Colon (tissue), 2 donors: ENCODE measurements around the gene CDH12.
"Not testable (repeated sequence)": the region's sequence is repeated elsewhere in the genome, so short reads cannot be mapped to it uniquely, and the experiment has no call there.

Source experiments
- FAIRE-seq: peaks from 2 replicates; lab custom pipeline; 2012; peaks lifted over from hg19 to GRCh38; lab: Jason Lieb, UNC
- donor health status: control.
- donor health status: control.

CDH12 gene

DNA sequence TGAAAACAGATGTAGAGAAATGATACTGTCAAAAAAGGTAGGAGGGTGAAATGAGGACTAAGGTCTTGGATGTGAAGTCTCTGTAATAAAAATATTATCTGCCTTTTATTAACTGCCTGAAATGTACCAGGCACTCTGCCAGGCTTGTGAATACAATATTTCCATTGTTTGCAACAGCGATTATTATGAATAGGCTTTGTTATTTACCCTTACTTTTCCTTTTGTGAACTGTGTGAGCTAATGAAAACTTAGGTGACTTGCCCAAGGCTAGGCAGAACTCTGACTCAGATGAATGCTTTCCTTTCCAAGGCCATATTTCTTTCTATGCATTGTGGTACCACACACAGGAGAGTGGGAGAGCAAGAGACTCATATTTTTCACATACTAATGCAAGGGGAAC is 204.1 kb downstream of the CDH12 start:
- FAIRE-seq, result no peak

DNA sequence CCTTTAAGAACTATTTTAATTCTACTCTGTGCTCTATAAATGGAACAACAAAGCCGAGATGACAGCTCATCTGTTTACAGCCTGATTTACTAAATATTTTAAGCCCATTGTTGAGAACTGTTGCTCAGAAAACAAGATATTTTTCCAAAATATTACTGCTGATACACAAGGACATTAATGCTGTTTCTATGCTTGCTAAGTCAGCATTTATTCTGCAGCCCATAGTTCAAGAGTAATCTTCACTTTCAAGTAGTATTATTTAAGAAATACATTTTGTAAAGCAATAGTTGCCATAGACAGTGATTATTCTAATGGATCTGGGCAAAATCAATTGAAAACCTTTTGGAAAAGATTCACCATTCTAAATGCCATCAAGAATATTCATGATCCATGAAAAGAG is 208.3 kb downstream of the CDH12 start:
- FAIRE-seq, result no peak

DNA sequence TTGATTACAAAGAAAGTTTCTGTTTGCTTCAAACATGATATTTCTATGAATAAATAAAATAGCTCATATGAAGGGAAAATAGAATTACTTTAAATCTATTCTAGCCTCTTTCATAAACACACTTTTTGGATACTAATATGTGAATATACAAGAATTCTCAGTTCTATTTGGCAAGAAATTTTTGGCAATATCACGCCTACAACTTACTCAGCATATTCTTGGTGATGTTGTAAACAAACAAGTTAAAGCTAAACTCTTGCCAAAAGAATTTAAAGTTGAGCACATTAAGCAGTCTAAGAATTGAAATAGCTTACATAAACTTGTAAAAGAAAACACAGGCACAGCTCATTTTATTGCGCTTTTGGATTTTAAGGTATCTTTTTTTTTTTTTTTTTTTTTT is 209.8 kb downstream of the CDH12 start:
- FAIRE-seq, result no peak

DNA sequence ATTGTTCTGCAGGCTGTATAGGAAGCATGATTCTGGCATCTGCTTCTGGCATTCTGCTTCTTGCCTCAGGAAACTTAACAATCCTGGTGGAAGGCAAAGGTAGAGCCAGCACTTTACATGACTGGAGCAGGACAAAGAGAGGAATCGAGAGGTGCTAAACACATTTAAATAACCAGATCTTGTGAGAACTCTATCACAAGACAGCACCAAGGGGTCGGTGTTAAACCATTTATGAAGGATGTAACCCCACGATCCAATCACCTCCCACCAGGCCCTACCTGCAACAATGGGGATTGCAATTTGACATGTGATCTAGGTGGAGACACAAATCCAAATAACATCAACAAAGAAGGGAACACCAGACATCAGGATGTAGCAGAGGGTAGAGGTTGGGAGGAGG is 221.5 kb downstream of the CDH12 start:
- FAIRE-seq, result no peak

DNA sequence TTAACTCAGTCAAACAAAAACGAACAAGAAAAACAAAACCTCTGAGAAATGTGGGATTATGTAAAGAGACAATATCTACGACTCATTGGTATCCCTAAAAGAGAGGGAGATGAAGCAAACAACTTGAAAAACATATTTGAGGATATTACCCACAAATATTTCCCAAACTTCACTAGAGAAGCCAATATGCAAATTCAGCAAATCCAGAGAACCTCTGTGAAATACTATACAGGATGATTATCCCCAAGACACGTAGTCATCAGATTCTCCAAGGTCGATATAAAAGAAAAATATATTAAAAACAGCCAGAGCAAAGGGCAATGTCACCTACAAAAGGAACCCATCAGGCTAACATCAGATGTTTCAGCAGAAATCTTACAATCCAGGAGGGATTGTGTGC is 226.1 kb downstream of the CDH12 start:
- FAIRE-seq, result no peak

DNA sequence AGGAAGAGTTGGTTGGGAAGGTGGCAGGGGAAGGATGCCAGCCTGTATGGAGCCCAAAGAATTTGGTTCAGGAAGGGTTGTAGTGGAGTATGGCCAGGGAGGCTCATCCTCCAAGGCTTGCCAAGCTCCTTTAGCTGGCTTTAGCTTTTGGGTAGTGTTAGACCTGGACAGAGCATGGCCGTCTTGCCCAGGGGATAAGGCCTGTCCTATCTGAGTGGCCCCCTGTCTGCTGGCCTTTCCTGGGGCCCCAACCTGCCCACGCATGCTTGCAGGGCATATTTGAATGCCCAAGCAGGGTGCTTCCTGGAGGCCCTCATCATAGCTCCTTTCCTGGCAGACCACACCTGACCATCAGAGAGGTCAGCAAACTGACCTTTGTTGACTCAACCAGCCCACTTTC is 227.7 kb downstream of the CDH12 start:
- FAIRE-seq, result no peak

DNA sequence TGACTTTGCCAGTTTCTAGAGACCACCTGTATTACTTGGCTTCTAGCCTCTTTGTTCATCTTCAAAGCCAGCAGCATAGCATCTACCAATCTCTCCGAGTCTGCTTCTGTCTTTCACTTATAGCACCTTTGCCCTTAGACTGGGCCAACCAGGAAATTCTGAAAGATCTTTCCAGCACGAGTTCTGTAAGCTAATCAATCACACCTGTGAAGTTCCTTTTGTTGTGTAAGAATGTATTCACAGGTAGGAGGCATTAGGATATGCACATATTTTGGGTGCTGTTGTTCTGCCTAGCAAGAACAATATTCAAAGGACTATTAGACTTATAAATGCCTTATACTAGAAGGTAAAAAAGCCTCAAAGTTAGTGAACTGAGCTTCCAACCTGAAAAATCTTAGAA is 232.1 kb downstream of the CDH12 start:
- no peak for FAIRE-seq

DNA sequence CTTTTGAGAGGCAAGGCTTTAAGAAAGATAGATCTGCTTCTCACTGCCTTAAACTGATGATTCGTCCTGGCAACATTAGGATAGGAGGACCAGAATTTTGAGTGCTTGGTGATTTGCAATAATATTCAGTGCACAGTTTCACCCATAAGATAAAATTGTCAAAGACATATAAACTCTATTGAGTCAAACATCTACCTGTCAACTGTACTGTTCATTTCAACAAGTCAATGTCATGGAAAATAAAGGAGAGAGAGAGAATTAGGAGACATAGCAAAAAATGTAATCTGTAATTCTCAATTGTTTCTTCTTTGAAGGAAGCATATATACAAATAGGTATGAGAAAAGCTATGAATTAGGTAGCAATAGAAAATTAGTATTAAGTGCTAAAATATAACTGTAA is 237.2 kb downstream of the CDH12 start:
- no peak for FAIRE-seq

DNA sequence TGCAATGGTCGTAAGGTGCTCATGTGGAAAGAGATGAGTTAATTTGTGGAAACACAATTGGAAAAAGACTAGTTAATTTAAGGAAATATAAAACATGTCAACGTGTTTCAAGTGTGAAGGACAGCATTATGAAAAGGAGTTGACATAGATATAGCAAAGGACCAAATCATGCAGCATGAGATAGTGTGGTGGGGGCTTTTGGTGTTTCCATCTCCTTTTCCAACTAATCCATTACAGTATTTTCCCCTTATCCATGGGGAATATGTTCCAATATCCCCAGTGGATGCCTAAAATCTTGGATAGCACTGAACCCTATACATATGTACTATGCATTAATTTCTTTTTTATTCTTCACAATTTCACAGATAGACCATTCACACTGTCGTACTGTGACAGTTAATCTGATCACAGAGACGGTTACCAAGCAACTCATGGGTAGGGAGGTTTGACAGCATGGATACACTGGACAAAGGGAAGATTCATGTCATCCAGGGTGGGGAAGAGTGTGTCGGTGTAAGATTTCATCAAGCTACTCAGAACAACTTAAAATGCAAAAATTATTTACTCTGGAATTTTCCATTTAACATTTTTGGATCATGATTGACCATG is 238.6 kb downstream of the CDH12 start:
- no peak for FAIRE-seq

DNA sequence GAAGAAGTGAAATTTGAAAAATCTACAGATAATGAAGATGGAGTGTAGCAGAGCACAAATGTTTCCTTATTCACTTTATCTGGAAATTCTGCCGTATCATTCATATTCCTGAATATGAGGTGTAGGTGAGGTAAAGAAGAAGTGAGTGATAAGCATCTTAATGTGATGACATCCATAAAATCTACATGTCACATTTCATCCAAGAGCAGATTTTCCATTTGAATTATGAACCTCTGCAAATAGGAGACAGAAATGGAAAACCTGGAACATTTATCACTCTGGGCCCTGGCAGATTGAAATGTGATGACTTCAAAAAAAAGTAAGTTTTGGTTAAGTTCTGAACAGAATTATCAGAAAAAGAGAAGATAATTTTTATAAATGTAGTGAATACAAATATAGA is 240.2 kb downstream of the CDH12 start:
- no peak for FAIRE-seq

DNA sequence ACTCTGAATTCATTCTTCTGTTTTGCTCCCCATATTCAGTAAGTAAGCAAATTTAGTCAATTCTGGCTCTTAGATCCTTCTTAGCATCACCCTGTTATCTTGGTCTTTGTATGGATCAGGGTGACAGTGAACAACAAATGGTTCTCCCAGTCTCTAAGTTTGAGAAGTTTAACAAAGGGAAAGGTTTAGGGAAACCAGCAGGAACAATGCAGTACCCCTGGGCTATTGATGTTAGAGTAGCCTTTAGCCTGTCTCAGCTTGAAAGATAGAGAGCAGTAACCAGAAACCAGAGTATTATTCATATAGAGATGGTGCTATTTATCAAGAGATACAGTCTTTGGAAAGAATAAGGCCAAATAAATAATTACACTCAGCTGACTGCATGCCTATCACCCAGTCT is 241.8 kb downstream of the CDH12 start:
- no peak for FAIRE-seq

DNA sequence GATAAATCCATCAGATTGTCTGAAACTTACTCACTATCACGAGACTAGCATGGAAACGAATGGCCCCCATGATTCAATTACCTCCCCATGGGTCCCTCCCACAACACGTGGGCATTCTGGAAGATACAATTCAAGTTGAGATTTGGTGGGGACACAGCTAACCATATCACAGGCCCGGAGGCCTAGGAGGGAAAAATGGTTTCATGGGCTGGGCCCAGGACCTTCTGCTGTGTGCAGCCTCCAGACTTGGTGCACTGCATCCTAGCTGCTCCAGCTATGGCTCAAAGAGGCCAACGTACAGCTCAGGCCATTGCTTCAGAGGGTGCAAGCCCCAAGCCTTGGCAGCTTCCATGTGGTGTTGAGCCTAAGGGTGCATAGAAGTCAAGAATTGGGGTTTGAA is 245.6 kb downstream of the CDH12 start:
- FAIRE-seq, result not testable (repeated sequence)

DNA sequence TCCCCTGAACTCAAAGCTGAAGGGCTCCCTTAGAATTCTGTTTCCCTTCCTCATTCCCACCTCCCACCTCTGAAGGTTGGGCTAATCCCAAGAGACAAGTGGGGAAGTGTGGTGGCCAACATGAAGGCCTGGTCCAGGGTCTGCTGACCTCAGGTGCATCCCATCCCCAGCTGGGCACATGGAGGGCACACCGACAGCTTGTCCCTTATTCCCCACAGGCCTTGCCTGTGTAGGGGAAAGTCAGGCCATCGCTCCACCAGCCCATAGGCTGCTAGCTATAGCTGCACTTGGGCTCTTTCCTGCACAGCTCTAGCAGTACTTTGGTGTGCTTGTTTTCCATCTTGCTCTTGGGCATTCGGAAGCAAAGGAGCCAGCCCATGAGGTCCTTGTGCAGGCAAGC is 247.7 kb downstream of the CDH12 start:
- FAIRE-seq, result no peak

DNA sequence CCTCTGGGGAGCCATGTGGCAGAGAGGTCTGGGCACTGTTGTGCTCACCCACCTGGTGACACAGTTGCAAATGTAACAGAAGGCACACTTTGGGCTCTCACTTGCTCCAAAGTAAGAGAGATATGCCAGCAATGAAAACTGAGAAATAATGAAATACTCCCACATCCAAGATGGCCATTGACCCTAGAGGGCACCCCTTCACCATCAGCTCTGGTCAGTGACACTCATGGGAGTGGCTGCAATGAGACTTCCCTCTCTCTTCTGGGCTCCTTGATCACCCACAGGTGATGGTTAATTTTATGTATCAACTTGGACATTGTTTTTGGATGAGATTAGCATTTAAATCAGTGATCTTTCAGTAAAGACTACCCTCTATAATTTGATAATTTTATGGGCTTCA is 248.4 kb downstream of the CDH12 start:
- FAIRE-seq, result no peak

DNA sequence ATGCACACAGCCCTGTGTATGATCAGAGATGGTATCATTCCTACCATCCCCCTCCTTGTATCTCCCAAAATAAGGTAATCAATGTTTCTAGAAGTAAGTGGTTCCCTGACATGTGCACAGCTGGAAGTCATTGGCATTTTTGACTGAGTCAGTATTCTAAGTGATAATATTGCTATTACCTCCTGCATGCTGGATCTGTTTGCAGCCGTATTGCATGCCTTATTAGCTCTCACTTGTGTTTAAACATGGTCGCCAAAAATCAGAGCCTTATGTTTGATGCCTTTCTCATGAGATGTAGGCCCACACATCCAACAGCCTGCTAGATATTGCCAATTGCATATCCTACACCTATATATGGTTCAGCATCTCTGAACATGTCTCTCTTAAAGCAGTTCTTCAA is 254.3 kb downstream of the CDH12 start:
- no peak for FAIRE-seq

DNA sequence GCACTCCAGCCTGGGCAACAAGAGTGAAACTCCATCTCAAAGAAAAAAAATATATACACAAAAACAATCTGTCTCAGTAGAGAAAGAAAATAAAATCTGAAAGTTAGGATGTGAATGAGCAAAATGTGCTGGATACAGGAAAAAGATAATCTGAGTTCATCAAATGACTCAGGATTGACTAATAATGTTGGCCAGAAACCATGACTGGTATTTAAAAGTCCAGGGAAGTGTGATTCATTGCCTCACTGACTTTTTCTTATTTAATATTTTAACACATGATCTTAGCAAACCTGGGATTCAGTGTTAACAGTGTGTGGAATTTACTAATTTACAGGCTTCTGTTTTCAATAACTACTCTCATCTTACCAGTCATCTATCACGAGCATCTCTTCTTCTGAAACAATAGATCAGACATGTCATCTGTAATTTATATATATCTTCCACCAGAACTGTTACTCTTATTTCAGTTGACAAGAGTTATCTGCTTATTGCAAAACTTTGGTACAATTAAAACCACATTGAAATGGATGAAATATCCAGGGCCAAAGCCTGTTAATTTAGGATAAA is 256.7 kb downstream of the CDH12 start:
- no peak for FAIRE-seq

DNA sequence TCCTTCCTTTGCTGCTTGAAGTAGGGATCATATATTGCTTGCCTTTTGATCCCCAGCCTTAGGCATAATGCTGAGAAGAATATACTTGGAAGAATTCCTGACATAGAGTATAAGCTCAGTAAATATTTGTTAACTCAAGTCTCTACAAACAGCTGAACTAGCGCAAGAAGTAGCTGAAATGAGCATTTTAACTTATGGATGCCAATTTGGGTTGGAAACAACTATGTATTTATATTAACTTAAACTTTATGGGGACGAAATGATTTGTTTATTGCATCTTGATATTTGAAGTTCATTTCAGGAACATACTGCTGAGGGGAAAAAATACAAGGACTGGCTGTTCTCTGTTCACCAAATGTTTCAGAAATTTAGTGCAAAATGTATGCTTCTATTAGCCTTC is 258.7 kb downstream of the CDH12 start:
- no peak for FAIRE-seq

DNA sequence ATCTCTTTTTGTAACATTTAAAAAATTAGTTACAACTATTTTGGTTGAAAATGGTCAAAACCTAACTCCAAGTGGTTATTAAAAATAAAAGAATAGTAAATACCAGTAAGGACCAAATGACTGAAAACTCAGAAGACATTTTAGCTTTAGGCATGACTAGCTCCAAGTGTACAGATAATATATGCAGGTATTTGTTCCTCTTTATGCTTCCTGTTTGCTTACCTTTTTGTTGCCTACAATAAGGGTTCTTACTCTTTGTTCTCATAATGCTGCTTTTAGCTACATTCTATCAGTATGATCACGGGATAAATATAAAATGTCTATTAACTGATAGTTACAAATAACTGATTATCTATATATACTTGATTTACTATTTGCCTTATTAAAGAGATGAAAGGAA is 259.6 kb downstream of the CDH12 start:
- FAIRE-seq, result no peak

DNA sequence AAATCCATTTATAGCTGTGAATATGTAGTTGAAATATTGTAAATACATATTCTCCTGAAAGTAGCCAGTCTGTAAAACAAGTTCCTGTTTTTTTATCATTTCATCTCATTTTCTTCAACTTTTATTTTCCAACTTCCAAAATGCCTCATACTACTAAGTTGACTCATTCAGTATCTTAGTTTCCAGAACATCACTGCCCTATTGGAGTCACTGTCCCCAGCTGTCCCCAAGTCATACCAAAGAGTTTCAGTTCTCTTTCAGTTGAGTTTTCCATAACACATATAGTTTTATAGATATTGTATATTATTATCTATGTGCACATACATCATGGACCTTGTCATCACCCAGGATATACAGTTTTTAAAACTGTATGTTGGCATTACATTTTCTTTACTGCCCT is 261.7 kb downstream of the CDH12 start:
- FAIRE-seq, result no peak

DNA sequence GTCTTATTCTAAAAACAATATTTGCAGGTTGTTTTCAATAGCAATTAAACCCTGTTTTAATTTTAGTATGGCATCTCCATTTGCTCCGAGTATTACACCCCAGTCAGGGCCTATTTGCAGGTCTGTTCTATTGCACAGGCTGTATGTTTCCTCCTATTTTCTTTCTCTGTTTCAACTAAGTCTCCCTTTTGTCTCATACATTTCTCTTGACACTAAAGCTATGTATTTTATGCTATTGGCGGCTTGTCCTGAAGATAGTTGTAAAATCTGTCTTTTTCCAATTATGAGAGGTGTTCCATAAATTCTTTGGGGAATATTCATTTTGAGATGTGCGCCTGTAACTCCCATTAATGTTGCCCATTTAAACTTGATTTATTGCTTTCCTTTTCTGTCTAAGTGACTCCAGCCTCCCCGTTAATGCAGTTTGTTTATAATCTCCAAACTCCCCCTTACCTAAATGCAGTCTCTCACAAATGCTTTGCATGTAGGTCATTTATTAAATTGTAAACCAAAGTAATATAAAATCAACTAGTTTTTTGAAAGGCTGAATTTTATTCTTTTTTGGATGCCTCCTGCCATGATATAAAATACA is 262.4 kb downstream of the CDH12 start:
- no peak for FAIRE-seq

DNA sequence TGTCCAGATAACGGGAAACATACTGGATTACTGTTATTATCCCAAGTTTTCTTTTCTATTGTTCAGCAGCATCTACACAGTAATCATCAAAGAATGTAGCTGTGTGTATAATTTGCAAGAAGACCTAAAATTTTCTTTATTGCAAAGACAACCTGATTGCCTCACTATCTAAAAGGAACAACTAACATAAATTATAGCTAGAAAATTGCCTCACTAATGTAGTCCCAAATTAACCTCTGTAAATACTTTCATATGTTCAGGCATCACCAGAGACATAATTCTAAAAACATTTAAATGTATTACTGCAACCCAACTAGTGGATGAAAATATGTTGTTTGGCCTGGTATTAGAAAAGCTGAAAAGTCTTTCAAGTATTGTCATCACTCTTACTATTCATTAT is 275.4 kb downstream of the CDH12 start:
- no peak for FAIRE-seq

DNA sequence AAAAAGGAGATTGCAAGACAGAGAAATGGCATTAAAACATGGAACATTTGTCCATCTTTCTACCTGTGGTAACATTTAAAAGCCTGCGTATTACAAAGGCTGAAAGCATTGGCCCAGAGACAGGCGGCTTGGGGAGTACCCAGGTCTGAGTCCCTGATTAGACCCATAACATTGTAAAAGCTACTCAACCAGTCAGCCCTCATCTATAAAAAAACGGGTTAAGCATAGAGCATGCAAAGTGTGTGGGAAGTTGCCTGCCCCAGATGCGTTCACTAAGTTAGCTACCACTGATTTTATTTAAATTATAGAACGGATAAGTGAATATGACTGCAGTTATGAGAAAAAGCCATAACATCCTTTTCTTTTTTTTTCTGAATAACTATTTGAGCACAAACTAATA is 276.1 kb downstream of the CDH12 start:
- no peak for FAIRE-seq

DNA sequence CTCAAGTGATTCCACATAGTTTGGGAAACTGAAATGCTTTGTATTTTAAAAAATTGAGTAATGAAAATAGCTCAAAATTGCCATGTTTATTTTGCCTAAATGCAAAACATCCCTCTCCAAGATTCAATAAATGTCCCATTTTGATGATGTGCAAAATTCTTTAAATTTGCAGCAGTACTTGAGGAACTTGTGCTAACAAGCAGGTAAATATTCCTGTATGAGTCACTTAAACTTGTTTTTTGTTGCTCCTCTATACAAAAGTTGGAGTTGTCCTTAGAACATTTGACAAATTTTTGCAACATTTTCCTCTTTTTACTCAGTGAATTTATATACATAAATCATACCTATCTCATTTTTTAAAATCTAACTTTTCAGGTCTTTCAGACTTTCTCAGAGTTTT is 280.2 kb downstream of the CDH12 start:
- no peak for FAIRE-seq

DNA sequence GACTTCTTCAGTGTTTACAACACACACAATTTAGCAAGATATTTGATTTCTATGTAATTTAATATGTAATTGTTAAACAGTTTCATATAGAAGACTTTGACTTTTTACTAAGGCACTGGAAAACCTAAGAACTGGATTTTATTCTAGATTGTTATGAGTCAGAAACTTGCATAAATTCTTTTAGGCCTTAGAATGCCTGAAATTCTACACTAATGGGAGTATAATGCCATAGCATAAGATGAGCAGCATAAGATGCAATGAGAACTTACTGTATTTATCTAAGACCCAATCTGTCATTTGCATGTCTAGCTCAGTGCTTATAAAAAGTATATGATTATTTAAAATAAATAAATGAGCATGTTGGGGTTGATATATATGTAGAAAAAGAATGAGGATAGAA is 285.2 kb downstream of the CDH12 start:
- no peak for FAIRE-seq
